AG04450 (cell line): Measurements from ENCODE around the gene CD70. TPM values are rescaled to one million over a fixed set of nuclear protein-coding genes. Genes with fewer than 3 reads are reported as not detected.

Experiments
- CTCF ChIA-PET: fragments of 300-600, 350-600 bp; formaldehyde crosslinking; extraction: SDS; loops from one replicate; lab custom pipeline; 2022; ENCODE audit warnings: antibody characterized with exemption, inconsistent platforms; lab: Charles Lee
- POLR2A ChIA-PET: fragments of 350-600 bp; formaldehyde crosslinking; extraction: SDS; loops from one replicate; lab custom pipeline; 2021; ENCODE audit warnings: antibody characterized with exemption, inconsistent platforms; lab: Yijun Ruan, JAX
- DNase-seq: peaks from one replicate; pipeline ENCODE4 v3.0.0-alpha.2; 2011; ENCODE audit warnings: low read depth, low spot score
- H3K27ac ChIP-seq: one replicate; pipeline ENCODE4 v1.5.1; 2012; ENCODE audit warnings: low read depth, low read length, control low read depth
- H3K27me3 ChIP-seq: one replicate; pipeline ENCODE4 v1.6.0; 2012; ENCODE audit warnings: low read length; ENCODE audit not compliant: control insufficient read depth, insufficient read depth
- H3K4me3 ChIP-seq: 2 replicates; pipeline ENCODE4 v1.5.1; 2011; ENCODE audit warnings: mild to moderate bottlenecking, low read depth, low read length, control low read depth
- H3K9me3 ChIP-seq: 2 replicates; pipeline ENCODE4 v1.5.1; 2012; ENCODE audit warnings: low read length; ENCODE audit not compliant: control insufficient read depth, insufficient read depth
- CTCF ChIP-seq: IDR thresholded peaks from 2 replicates; pipeline ENCODE4 v1.5.1; 2011; ENCODE audit warnings: low read depth, low read length, control low read depth, inconsistent platforms
- polyA plus RNA-seq: library from polyadenylated mRNA; depleted of rRNA; stranded (reverse); fragments of >200 nt; gene quantifications from 2 replicates; pipeline ENCODE4 v1.2.3, GENCODE V29; 2011

The CD70 gene
- polyA plus RNA-seq, 1 experiment, result not detected

GRCh38 chr19:6576869-6577475 is 14.0 kb downstream of the CD70 start:
- no peak overlapping the region for H3K27ac ChIP-seq
- no peak overlapping the region for H3K4me3 ChIP-seq
- no peak for DNase-seq
- CTCF ChIA-PET, result no interaction called here
- no peak for TF ChIP-seq CTCF
- H3K9me3 ChIP-seq, result no peaks in the 10 kb centered on the region
- H3K27me3 ChIP-seq, result no peaks in the 10 kb centered on the region
- POLR2A ChIA-PET, result no interaction called here

DNA sequence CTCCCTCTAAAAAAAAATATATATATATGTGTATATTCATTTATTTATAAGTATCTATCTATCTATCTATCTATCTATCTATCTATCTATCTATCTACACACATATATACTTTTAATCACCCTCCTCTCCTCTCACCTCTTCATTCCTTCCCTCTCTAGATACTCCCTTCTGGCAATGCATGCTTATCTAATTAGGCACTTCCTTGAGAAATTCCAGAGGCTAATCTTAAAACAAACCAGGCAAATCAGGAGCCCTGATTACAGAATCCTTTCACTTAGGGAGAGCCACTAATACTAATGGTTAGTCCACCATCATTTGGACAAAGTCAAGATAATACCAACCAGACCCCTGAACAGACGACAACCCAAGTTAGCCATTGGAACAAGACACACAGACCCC is 17.6 kb downstream of the CD70 start:
- POLR2A ChIA-PET, result no interaction called here
- Histone ChIP-seq H3K9me3 (no peaks in the 10 kb centered on the region), H3K27ac (no peak overlapping the region), H3K27me3 (no peaks in the 10 kb centered on the region), H3K4me3 (no peak overlapping the region)
- no peak for DNase-seq
- no peak for TF ChIP-seq CTCF
- CTCF ChIA-PET, result no interaction called here

- no peaks in the 10 kb centered on the region for H3K9me3 ChIP-seq
- TF ChIP-seq CTCF, result no peak
- POLR2A ChIA-PET, result no interaction called here
- no peak overlapping the region for H3K4me3 ChIP-seq
- H3K27me3 ChIP-seq, result no peaks in the 10 kb centered on the region
- H3K27ac ChIP-seq, result no peak overlapping the region
- DNase-seq, result no peak
- CTCF ChIA-PET, result interaction anchor here (0.7 kb wide), 1 partner anchor 291 kb away, joined by 3 read pairs; no protein-coding TSS in a partner anchor
Measured at GRCh38 chr19:6572217-6572616, 18.7 kb downstream of the CD70 start.

GRCh38 chr19:6571167-6571566 is 19.8 kb downstream of the CD70 start:
- no peak for TF ChIP-seq CTCF
- no peak for DNase-seq
- H3K4me3 ChIP-seq, result no peak overlapping the region
- ChIA-PET CTCF (no interaction called here), POLR2A (no interaction called here)
- no peak overlapping the region for H3K27ac ChIP-seq
- H3K9me3 ChIP-seq, result no peaks in the 10 kb centered on the region
- H3K27me3 ChIP-seq, result no peaks in the 10 kb centered on the region

DNA sequence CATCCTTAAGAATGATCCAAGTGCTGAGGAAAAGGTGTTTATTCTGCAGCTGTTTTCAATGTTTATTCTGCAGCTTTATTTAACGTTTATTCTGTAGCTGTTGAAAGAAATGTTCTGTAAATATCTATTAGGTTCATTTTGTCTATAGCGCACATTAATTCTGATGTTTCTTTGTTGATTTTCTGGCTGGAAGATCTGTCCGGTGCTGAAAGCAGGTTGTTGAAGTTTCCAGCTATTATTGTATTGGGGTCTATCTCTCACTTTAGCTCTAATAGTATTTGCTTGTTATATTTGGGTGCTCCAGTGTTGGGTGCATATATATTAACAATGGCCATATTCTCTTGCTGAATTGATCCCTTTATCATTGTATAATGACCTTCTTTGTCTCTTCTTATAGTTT is 20.2 kb downstream of the CD70 start:
- Histone ChIP-seq H3K9me3 (no peaks in the 10 kb centered on the region), H3K27me3 (no peaks in the 10 kb centered on the region), H3K27ac (no peak overlapping the region), H3K4me3 (no peak overlapping the region)
- no peak for DNase-seq
- POLR2A ChIA-PET, result no interaction called here
- CTCF ChIA-PET, result no interaction called here
- TF ChIP-seq CTCF, result no peak
